OCI-LY7 (cell line): ENCODE data around the gene RAB1A.

Source experiments
- CTCF ChIP-seq: fragments of 200-600 bp; sonication (generic); conservative IDR thresholded peaks from 2 replicates; pipeline ENCODE4 v1.5.1; 2014; ENCODE audit warnings: mild to moderate bottlenecking, antibody characterized with exemption, low read length, moderate library complexity, mixed read lengths
- EZH2phosphoT487 ChIP-seq: fragments of 200-600 bp; sonication (generic); IDR thresholded peaks from 2 replicates; pipeline ENCODE4 v1.6.1; 2018; ENCODE audit warnings: low read depth, borderline replicate concordance, mild to moderate bottlenecking, mixed run types, antibody characterized with exemption, low read length, moderate library complexity, mixed read lengths

- no peak for TF ChIP-seq CTCF
- no peak for TF ChIP-seq EZH2phosphoT487
Measured at GRCh38 chr2:65101071-65101470, 28.8 kb downstream of the RAB1A start.
